HG03378 (cell line): ENCODE data around the gene PBXIP1.

Experiments
- ATAC-seq: cut with Tn5 transposase; IDR thresholded peaks from one replicate; pipeline ENCODE4 v1.9.1; 2021; ENCODE audit warnings: mild to moderate bottlenecking, moderate library complexity; ENCODE audit not compliant: unreplicated experiment

Gene PBXIP1

DNA sequence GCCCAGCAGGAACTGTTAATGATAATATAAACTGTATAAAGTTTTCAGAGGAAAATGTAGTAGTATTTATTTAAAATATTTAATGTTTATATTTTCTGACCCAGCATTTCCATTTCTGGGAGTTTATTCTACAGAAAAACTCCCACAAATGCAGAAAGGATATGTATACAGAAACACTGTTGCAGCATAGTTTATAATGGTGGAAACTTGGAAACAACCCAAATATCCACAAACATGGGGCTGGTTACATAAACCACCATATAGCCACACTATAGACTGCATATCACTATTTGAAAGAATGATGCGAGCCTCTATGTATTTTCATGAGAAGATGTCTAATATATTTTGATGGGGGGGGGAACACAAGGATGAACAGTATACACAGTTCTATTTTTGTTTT lies 54.3 kb downstream of the PBXIP1 start:
- no peak for ATAC-seq

- no peak for ATAC-seq
These were observed 56.9 kb downstream of the PBXIP1 start for GRCh38 chr1:154899041-154899440.

DNA sequence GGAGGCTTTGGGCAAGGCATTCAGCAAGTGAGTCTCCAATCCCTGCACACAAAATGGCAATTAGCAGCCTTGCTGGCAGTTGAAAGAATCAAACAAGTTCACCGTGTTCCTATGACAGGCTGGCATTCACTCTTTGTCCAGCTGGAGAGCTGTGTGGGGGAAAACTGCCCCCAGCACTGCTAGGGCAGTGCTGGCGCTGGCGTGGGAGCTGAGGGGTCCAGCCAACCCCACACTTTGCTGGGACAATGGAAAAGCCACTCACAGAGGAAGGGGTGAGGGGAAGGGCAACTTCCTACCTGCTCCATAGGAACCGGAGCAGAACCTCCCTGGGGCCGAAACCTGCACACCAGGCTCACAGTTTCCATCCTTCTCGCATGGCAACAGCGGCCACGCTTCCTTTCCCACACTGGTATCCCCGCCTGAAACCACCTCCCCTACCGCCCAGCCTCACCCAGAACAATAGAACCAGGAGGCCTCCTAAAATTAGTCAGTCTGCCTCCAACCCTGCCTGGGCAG lies 59.1 kb downstream of the PBXIP1 start:
- no peak for ATAC-seq

- ATAC-seq = no peak
These were observed 60.1 kb downstream of the PBXIP1 start for GRCh38 chr1:154895798-154896197.
